H9 (cell line): ENCODE data around the gene CALHM3. TPM values are rescaled to one million over a fixed set of nuclear protein-coding genes. Genes with fewer than 3 reads are reported as not detected.

ENCODE experiments used
- DNase-seq: peaks from one replicate; pipeline ENCODE4 v3.0.0-alpha.2; 2017
- H2AFZ ChIP-seq: one replicate; pipeline ENCODE4 v1.6.1; 2013; ENCODE audit warnings: mild to moderate bottlenecking, low read length, control low read depth, moderate library complexity
- H2AK5ac ChIP-seq: 2 replicates; pipeline ENCODE4 v1.6.1; 2013; ENCODE audit warnings: low read length, control low read depth, mixed read lengths; ENCODE audit not compliant: insufficient read length
- H2BK120ac ChIP-seq: one replicate; pipeline ENCODE4 v1.6.1; 2013; ENCODE audit warnings: low read depth, mild to moderate bottlenecking, low read length, control low read depth, inconsistent platforms; ENCODE audit not compliant: poor library complexity, severe bottlenecking
- H2BK12ac ChIP-seq: 2 replicates; pipeline ENCODE4 v1.6.1; 2013; ENCODE audit warnings: low read length, control low read depth, mixed read lengths, low read depth; ENCODE audit not compliant: insufficient read length
- H2BK15ac ChIP-seq: 2 replicates; pipeline ENCODE4 v1.6.1; 2013; ENCODE audit warnings: low read depth, low read length, control low read depth
- H2BK20ac ChIP-seq: one replicate; pipeline ENCODE4 v1.6.1; 2013; ENCODE audit warnings: low read depth, mild to moderate bottlenecking, low read length, control low read depth, inconsistent platforms; ENCODE audit not compliant: poor library complexity, severe bottlenecking
- H2BK5ac ChIP-seq: 2 replicates; pipeline ENCODE4 v1.6.1; 2013; ENCODE audit warnings: low read length, control low read depth, mixed read lengths; ENCODE audit not compliant: insufficient read length
- H3K14ac ChIP-seq: 2 replicates; pipeline ENCODE4 v1.6.1; 2013; ENCODE audit warnings: low read length, control low read depth; ENCODE audit not compliant: insufficient read depth
- H3K18ac ChIP-seq: 2 replicates; pipeline ENCODE4 v1.6.1; 2013; ENCODE audit warnings: low read depth, mild to moderate bottlenecking, mixed read lengths, low read length, control low read depth; ENCODE audit not compliant: insufficient read length
- H3K23ac ChIP-seq: 2 replicates; pipeline ENCODE4 v1.6.1; 2013; ENCODE audit warnings: low read length, control low read depth, mixed read lengths, low read depth; ENCODE audit not compliant: insufficient read length
- H3K23me2 ChIP-seq: 2 replicates; pipeline ENCODE4 v1.6.1; 2013; ENCODE audit warnings: low read depth, mild to moderate bottlenecking, mixed read lengths, low read length, control low read depth; ENCODE audit not compliant: insufficient read length, poor library complexity, severe bottlenecking
- H3K27ac ChIP-seq: 2 replicates; pipeline ENCODE4 v1.5.1; 2013; ENCODE audit warnings: low read length, control low read depth, mixed read lengths, low read depth; ENCODE audit not compliant: insufficient read length
- H3K27me3 ChIP-seq: 2 replicates; pipeline ENCODE4 v1.6.1; 2013; ENCODE audit warnings: low read length, control low read depth, inconsistent platforms; ENCODE audit not compliant: insufficient read depth
- H3K4ac ChIP-seq: 2 replicates; pipeline ENCODE4 v1.6.1; 2013; ENCODE audit warnings: low read depth, mild to moderate bottlenecking, control low read depth, inconsistent platforms, low read length, moderate library complexity
- H3K4me1 ChIP-seq: 2 replicates; pipeline ENCODE4 v1.6.1; 2013; ENCODE audit warnings: low read length, control low read depth, inconsistent platforms; ENCODE audit not compliant: insufficient read depth
- H3K4me2 ChIP-seq: 2 replicates; pipeline ENCODE4 v1.6.1; 2013; ENCODE audit warnings: low read length, control low read depth, mixed read lengths; ENCODE audit not compliant: insufficient read length, insufficient read depth
- H3K56ac ChIP-seq: 2 replicates; pipeline ENCODE4 v1.6.1; 2013; ENCODE audit warnings: low read depth, mild to moderate bottlenecking, mixed read lengths, low read length, control low read depth; ENCODE audit not compliant: insufficient read length
- H3K79me1 ChIP-seq: 2 replicates; pipeline ENCODE4 v1.6.1; 2013; ENCODE audit warnings: low read depth, mild to moderate bottlenecking, moderate library complexity, low read length, control low read depth, inconsistent platforms; ENCODE audit not compliant: insufficient read depth, poor library complexity, severe bottlenecking
- H3K79me2 ChIP-seq: 2 replicates; pipeline ENCODE4 v1.6.1; 2013; ENCODE audit warnings: low read length, control low read depth, inconsistent platforms; ENCODE audit not compliant: insufficient read depth
- H3K9ac ChIP-seq: 2 replicates; pipeline ENCODE4 v1.6.1; 2013; ENCODE audit warnings: low read length, control low read depth, mixed read lengths; ENCODE audit not compliant: insufficient read length; ENCODE audit errors: extremely low read depth
- H3K9me3 ChIP-seq: one replicate; pipeline ENCODE4 v1.6.1; 2013; ENCODE audit warnings: low read depth, low read length, inconsistent platforms; ENCODE audit not compliant: control insufficient read depth
- H3T11ph ChIP-seq: one replicate; pipeline ENCODE4 v1.6.1; 2013; ENCODE audit warnings: mild to moderate bottlenecking, low read length, control low read depth, inconsistent platforms
- H4K20me1 ChIP-seq: one replicate; pipeline ENCODE4 v1.6.1; 2013; ENCODE audit not compliant: control insufficient read depth, insufficient read length, insufficient read depth
- H4K5ac ChIP-seq: 2 replicates; pipeline ENCODE4 v1.6.1; 2013; ENCODE audit warnings: low read depth, mild to moderate bottlenecking, mixed read lengths, low read length, control low read depth; ENCODE audit not compliant: insufficient read length
- H4K8ac ChIP-seq: replicated peaks from 2 replicates; pipeline ENCODE4 v1.6.1; 2013; ENCODE audit warnings: low read length, control low read depth, mixed read lengths, low read depth; ENCODE audit not compliant: insufficient read length
- H4K91ac ChIP-seq: 2 replicates; pipeline ENCODE4 v1.6.1; 2013; ENCODE audit warnings: low read depth, mild to moderate bottlenecking, moderate library complexity, mixed read lengths, low read length, control low read depth; ENCODE audit not compliant: insufficient read length
- H3K27ac Mint-ChIP-seq, 3 experiments: 2 replicates in 2 of 3; 3 replicates in 1 of 3; pipeline ENCODE4 v1.8.0; 2020 to 2021; ENCODE audit warnings: mixed read lengths in 3 of 3, mild to moderate bottlenecking in 1 of 3, moderate library complexity in 1 of 3
- H3K27me3 Mint-ChIP-seq: 2 replicates; pipeline ENCODE4 v1.8.0; 2021; ENCODE audit warnings: low read depth, mild to moderate bottlenecking, moderate library complexity, mixed read lengths
- H3K36me3 Mint-ChIP-seq, 3 experiments: 2 replicates in 2 of 3; 3 replicates in 1 of 3; pipeline ENCODE4 v1.8.0; 2020 to 2021; ENCODE audit warnings: low read depth in 3 of 3, mixed read lengths in 3 of 3; ENCODE audit not compliant: insufficient read depth in 1 of 3
- H3K4me1 Mint-ChIP-seq, 2 experiments: 2 replicates each; pipeline ENCODE4 v1.8.0; 2020; ENCODE audit warnings: mixed read lengths in 2 of 2
- H3K4me3 Mint-ChIP-seq, 2 experiments: 2 replicates in 1 of 2; 3 replicates in 1 of 2; pipeline ENCODE4 v1.8.0; 2020 to 2021; ENCODE audit warnings: mild to moderate bottlenecking in 2 of 2, mixed read lengths in 2 of 2, moderate library complexity in 1 of 2
- H3K9me3 Mint-ChIP-seq, 2 experiments: 2 replicates in 1 of 2; 3 replicates in 1 of 2; pipeline ENCODE4 v1.8.0; 2020; ENCODE audit warnings: mild to moderate bottlenecking in 2 of 2, mixed read lengths in 2 of 2, moderate library complexity in 1 of 2
- WGBS: extraction: QIAGEN DNeasy Blood & Tissue Kit; methylation state at CpG from one replicate; pipeline ENCODE4 v1.1.7; 2013; ENCODE audit warnings: missing lambda C conversion rate, low lambda C conversion rate, mixed read lengths; ENCODE audit not compliant: insufficient read length; ENCODE audit errors: extremely low coverage; 5-methylcytosine and 5-hydroxymethylcytosine counted together
- total RNA-seq: library from RNA; stranded (reverse); gene quantifications from 2 replicates; pipeline ENCODE4 v1.2.1, GENCODE V29; 2021
- TF ChIP-seq, protein P1 (sequence below): fragments of 200-600 bp; sonication (generic); conservative IDR thresholded peaks from 3 replicates; pipeline ENCODE4 v1.8.0; 2021; ENCODE audit warnings: antibody characterized with exemption, mild to moderate bottlenecking

Gene CALHM3
- total RNA-seq, 1 experiment from 2014 or later: not detected

DNA sequence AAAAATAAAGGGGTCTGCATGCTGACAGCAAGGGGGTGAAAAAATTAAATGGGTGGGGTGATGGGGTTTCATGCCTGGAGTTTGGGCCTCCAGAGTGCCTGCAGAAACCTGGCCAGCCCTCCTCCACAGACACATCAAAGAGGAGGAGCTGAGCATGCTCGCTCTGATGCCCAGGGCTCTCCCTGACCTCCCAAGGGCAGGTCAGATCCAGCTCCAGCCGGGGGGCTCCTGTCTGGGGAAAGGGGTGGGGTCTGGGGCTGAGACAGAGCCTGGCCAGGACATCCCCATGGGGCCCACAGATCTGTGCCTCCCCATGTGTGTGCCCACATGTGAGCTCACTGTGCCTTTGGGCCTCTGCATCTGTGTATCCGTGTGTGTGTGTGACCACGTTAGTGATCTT is 19.4 kb downstream of the CALHM3 start:
- Histone ChIP-seq H2AFZ (no peak overlapping the region), H2BK15ac (no peak overlapping the region), H3T11ph (no peak overlapping the region), H2AK5ac (no peak overlapping the region), H3K23me2 (no peaks in the 10 kb centered on the region), H2BK20ac (no peak overlapping the region), H3K18ac (no peak overlapping the region), H4K91ac (no peak overlapping the region), H3K23ac (no peak overlapping the region), H3K4ac (no peak overlapping the region), H3K27me3 (no peaks in the 10 kb centered on the region), H3K14ac (no peak overlapping the region), H3K79me1 (no peaks in the 10 kb centered on the region), H3K4me2 (no peak overlapping the region), H2BK12ac (no peak overlapping the region), H3K9ac (no peak overlapping the region), H3K9me3 (no peaks in the 10 kb centered on the region), H3K79me2 (no peaks in the 10 kb centered on the region), H3K4me1 (no peaks in the 10 kb centered on the region; the same call in 1 of the 2 replicates), H3K56ac (no peak overlapping the region), H2BK5ac (no peak overlapping the region), H3K27ac (no peak overlapping the region), H4K5ac (no peak overlapping the region), H4K8ac (no peak overlapping the region), H2BK120ac (no peak overlapping the region), H4K20me1 (no peaks in the 10 kb centered on the region)
- no CpG with 5 or more reads among the region's 4 CpGs for WGBS
- no peaks in the 10 kb centered on the region for H3K9me3 Mint-ChIP-seq
- no peak for DNase-seq
- H3K4me1 Mint-ChIP-seq: peaks cover 4 to 8% of the 10 kb centered on the region in 2 experiments
- TF ChIP-seq, protein P1, sequence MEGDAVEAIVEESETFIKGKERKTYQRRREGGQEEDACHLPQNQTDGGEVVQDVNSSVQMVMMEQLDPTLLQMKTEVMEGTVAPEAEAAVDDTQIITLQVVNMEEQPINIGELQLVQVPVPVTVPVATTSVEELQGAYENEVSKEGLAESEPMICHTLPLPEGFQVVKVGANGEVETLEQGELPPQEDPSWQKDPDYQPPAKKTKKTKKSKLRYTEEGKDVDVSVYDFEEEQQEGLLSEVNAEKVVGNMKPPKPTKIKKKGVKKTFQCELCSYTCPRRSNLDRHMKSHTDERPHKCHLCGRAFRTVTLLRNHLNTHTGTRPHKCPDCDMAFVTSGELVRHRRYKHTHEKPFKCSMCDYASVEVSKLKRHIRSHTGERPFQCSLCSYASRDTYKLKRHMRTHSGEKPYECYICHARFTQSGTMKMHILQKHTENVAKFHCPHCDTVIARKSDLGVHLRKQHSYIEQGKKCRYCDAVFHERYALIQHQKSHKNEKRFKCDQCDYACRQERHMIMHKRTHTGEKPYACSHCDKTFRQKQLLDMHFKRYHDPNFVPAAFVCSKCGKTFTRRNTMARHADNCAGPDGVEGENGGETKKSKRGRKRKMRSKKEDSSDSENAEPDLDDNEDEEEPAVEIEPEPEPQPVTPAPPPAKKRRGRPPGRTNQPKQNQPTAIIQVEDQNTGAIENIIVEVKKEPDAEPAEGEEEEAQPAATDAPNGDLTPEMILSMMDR: no peak
- H3K27me3 Mint-ChIP-seq: peaks cover 5% of the 10 kb centered on the region
- H3K27ac Mint-ChIP-seq: no peak overlapping the region
- no peak overlapping the region for H3K4me3 Mint-ChIP-seq
- no peaks in the 10 kb centered on the region for H3K36me3 Mint-ChIP-seq
